ENCODE results near the gene PFDN1.

GRCh38 chr5:140214831-140215230 lies 88.1 kb downstream of the PFDN1 start:
- no peak for TF ChIP-seq CTCF (IDR thresholded peaks at IDR 0.05; ENCODE audit: low read depth, low read length, missing input control)
- no peak for TF ChIP-seq SP1 (IDR thresholded peaks at IDR 0.05)
- TF ChIP-seq RAD21 (IDR thresholded peaks at IDR 0.05), result no peak
- TF ChIP-seq TAF1 (conservative IDR thresholded peaks at IDR 0.05), result no peak
- no peak for TF ChIP-seq YY1 (IDR thresholded peaks at IDR 0.05)
- no peak for TF ChIP-seq EGR1 (IDR thresholded peaks at IDR 0.05; ENCODE audit: low read depth in 2 of 2)
- no peak for TF ChIP-seq MAX (IDR thresholded peaks at IDR 0.05)
- no peak for TF ChIP-seq GABPA (IDR thresholded peaks at IDR 0.05 in 1 of 2, conservative IDR thresholded peaks at IDR 0.05 in 1 of 2)
- no peak for TF ChIP-seq REST (IDR thresholded peaks at IDR 0.05)
- no peak for TF ChIP-seq ATF3 (IDR thresholded peaks at IDR 0.05)
